ENCODE data around the gene WDR82.
A peak's percentile ranks its signal among the peaks of the same experiment; 100 is the strongest.

WDR82 gene

GRCh38 chr3:52256622-52257021, 21.8 kb downstream of the WDR82 start:
- no peak for DNase-seq (ENCODE audit: low spot score)
- in situ Hi-C loops (cut with MboI; ENCODE audit: low pct_unique_long_range_greater_than_20kb, low sequenced_read_pairs, unreplicated experiment), result no loop called here
- TF ChIP-seq, protein P1, sequence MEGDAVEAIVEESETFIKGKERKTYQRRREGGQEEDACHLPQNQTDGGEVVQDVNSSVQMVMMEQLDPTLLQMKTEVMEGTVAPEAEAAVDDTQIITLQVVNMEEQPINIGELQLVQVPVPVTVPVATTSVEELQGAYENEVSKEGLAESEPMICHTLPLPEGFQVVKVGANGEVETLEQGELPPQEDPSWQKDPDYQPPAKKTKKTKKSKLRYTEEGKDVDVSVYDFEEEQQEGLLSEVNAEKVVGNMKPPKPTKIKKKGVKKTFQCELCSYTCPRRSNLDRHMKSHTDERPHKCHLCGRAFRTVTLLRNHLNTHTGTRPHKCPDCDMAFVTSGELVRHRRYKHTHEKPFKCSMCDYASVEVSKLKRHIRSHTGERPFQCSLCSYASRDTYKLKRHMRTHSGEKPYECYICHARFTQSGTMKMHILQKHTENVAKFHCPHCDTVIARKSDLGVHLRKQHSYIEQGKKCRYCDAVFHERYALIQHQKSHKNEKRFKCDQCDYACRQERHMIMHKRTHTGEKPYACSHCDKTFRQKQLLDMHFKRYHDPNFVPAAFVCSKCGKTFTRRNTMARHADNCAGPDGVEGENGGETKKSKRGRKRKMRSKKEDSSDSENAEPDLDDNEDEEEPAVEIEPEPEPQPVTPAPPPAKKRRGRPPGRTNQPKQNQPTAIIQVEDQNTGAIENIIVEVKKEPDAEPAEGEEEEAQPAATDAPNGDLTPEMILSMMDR (IDR thresholded peaks at IDR 0.05; ENCODE audit: extremely low read depth, insufficient read depth, missing control alignments), result no peak

- TF ChIP-seq, protein P1 (IDR thresholded peaks at IDR 0.05; ENCODE audit: extremely low read depth, insufficient read depth, missing control alignments), result no peak
- DNase-seq (ENCODE audit: low spot score), result no peak
- in situ Hi-C loops (cut with MboI; ENCODE audit: low pct_unique_long_range_greater_than_20kb, low sequenced_read_pairs, unreplicated experiment), result no loop called here
Measured at GRCh38 chr3:52256159-52256558, 22.3 kb downstream of the WDR82 start.

DNA sequence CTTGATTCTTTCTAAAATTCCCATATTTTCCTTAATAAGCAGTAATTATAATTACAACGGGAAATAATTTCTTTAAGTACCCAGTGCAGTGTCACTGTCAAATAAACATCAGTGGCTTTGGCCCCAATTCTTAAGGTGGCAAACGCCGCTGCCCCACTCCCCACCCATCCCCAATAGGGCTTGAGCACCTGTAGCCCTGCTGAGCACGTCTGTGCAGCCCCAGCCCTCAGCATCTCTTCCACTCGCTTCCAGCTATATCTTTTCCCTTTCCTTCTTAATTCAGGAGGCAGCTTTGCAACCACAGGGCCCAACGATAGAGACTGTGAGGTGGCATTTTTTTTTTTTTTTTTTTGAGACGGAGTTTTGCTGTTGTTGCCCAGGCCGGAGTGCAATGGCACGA, 23.8 kb downstream of the WDR82 start:
- DNase-seq (ENCODE audit: low spot score), result no peak
- TF ChIP-seq, protein P1 (IDR thresholded peaks at IDR 0.05; ENCODE audit: extremely low read depth, insufficient read depth, missing control alignments), result no peak
- in situ Hi-C loops (cut with MboI; ENCODE audit: low pct_unique_long_range_greater_than_20kb, low sequenced_read_pairs, unreplicated experiment), result no loop called here

GRCh38 chr3:52253314-52254304, 24.8 kb downstream of the WDR82 start:
- DNase-seq (ENCODE audit: low spot score), result peak; percentile 89
- in situ Hi-C loops (cut with MboI; ENCODE audit: low pct_unique_long_range_greater_than_20kb, low sequenced_read_pairs, unreplicated experiment), result no loop called here
- TF ChIP-seq, protein P1 (IDR thresholded peaks at IDR 0.05; ENCODE audit: extremely low read depth, insufficient read depth, missing control alignments), result no peak

GRCh38 chr3:52250122-52250521, 28.3 kb downstream of the WDR82 start:
- TF ChIP-seq, protein P1 (IDR thresholded peaks at IDR 0.05; ENCODE audit: extremely low read depth, insufficient read depth, missing control alignments), result no peak
- no peak for DNase-seq (ENCODE audit: low spot score)
- in situ Hi-C loops (cut with MboI; ENCODE audit: low pct_unique_long_range_greater_than_20kb, low sequenced_read_pairs, unreplicated experiment), result no loop called here

DNA sequence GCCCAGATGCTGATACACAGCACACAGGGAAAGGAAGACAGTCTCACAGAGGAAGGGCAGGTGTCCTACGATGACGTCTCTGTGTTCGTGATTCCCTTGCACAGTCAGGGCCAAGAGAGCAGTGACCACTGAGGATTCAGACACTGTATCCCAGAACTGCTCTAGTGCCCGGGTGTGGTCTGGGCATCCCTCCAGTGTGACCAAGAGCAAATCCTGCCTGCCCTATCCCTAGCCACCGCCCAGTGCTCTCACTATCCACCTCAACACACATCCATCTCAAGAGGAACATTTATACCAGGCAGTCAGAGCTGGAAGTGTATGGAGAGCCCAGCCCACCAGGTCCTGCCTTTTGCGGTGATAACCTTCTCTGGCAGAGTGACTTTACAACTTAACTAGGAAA, 28.8 kb downstream of the WDR82 start:
- TF ChIP-seq, protein P1 (IDR thresholded peaks at IDR 0.05; ENCODE audit: extremely low read depth, insufficient read depth, missing control alignments), result no peak
- in situ Hi-C loops (cut with MboI; ENCODE audit: low pct_unique_long_range_greater_than_20kb, low sequenced_read_pairs, unreplicated experiment), result no loop called here
- peak; percentile 8 for DNase-seq (ENCODE audit: low spot score)

Measured in GM13977 (cell line).